NCI-H524 (cell line): ENCODE data around the gene CSAD.

Experiments used
- DNase-seq, 2 experiments: peaks; one replicate each; lab custom pipeline; 2025; lab: John Stamatoyannopoulos, UW

Gene CSAD

GRCh38 chr12:53198486-53199110 is 17.9 kb upstream of the CSAD start:
- no peak for DNase-seq

GRCh38 chr12:53197011-53197640 is 16.4 kb upstream of the CSAD start:
- no peak for DNase-seq

GRCh38 chr12:53196486-53196885 is 15.8 kb upstream of the CSAD start:
- DNase-seq, result peak in 1 of 2 experiments; percentile 37

- DNase-seq, result no peak
These were observed 15.0 kb upstream of the CSAD start for GRCh38 chr12:53195516-53196420.

- no peak for DNase-seq
These were observed 14.2 kb upstream of the CSAD start for GRCh38 chr12:53194973-53195372.

- DNase-seq, result no peak
These were observed 13.4 kb upstream of the CSAD start for GRCh38 chr12:53193985-53194716.

- no peak for DNase-seq
These were observed 12.3 kb upstream of the CSAD start for GRCh38 chr12:53193040-53193439.

- no peak for DNase-seq
These were observed 11.9 kb upstream of the CSAD start for GRCh38 chr12:53192531-53193021.

- DNase-seq, result no peak
These were observed 11.3 kb upstream of the CSAD start for GRCh38 chr12:53191885-53192530.

- no peak for DNase-seq
These were observed 10.6 kb upstream of the CSAD start for GRCh38 chr12:53191096-53191884.

GRCh38 chr12:53190108-53190729 is 9.5 kb upstream of the CSAD start:
- peak in 1 of 2 experiments; percentile 23 for DNase-seq

- DNase-seq, result no peak
These were observed 6.6 kb upstream of the CSAD start for GRCh38 chr12:53187145-53187899.

GRCh38 chr12:53186745-53187144 is 6.0 kb upstream of the CSAD start:
- no peak for DNase-seq

- no peak for DNase-seq
These were observed 4.9 kb upstream of the CSAD start for GRCh38 chr12:53185582-53186153.

- no peak for DNase-seq
These were observed 4.1 kb upstream of the CSAD start for GRCh38 chr12:53184828-53185227.

GRCh38 chr12:53182903-53183302 is 2.2 kb upstream of the CSAD start:
- no peak for DNase-seq

GRCh38 chr12:53181935-53182334 is 1.2 kb upstream of the CSAD start:
- DNase-seq, result no peak

- DNase-seq, result peak; percentile 62 to 76
These were observed 363 bp upstream of the CSAD start for GRCh38 chr12:53180931-53181645.
